H1 (cell line): ENCODE measurements around the gene ADAM23. TPM values are rescaled to one million over a fixed set of nuclear protein-coding genes. Genes with fewer than 3 reads are reported as not detected.

Experiments
- CEBPB ChIP-seq: IDR thresholded peaks from 2 replicates; pipeline ENCODE4 v1.6.1; 2012; ENCODE audit warnings: low read depth, low read length
- CHD2 ChIP-seq: IDR thresholded peaks from 2 replicates; pipeline ENCODE4 v1.6.1; 2012; ENCODE audit warnings: low read length, improper control_type of control experiment
- EGR1 ChIP-seq: IDR thresholded peaks from 2 replicates; pipeline ENCODE4 v1.6.1; 2011; ENCODE audit warnings: low read depth, low read length, borderline replicate concordance
- FOSL1 ChIP-seq: IDR thresholded peaks from 2 replicates; pipeline ENCODE4 v1.6.1; 2011; ENCODE audit warnings: mild to moderate bottlenecking, low read depth, low read length, moderate library complexity; ENCODE audit not compliant: insufficient read depth
- MAX ChIP-seq: IDR thresholded peaks from 2 replicates; pipeline ENCODE4 v1.6.1; 2012; ENCODE audit warnings: inconsistent platforms
- RFX5 ChIP-seq: IDR thresholded peaks from 2 replicates; pipeline ENCODE4 v1.6.1; 2011; ENCODE audit warnings: low read depth, low read length, improper control_type of control experiment, borderline replicate concordance
- TBP ChIP-seq: IDR thresholded peaks from 2 replicates; pipeline ENCODE4 v1.6.1; 2011; ENCODE audit warnings: low read depth, low read length, improper control_type of control experiment
- polyA plus RNA-seq, 7 experiments: library from polyadenylated mRNA; depleted of rRNA in 3 of 7; stranded (reverse) in 5 of 7; unstranded in 2 of 7; fragments of >200 nt in 5 of 7; fragments of 200-250 nt in 2 of 7; gene quantifications; 1 replicate in 5 of 7; 2 replicates in 1 of 7; 4 replicates in 1 of 7; pipeline versions ENCODE4 v1.2.1 to v1.2.3, GENCODE V29; 2011 to 2013; ENCODE audit warnings: missing spikeins in 2 of 7, mixed read lengths in 2 of 7
- total RNA-seq: library from RNA; stranded (reverse); fragmentation: NEBNext Ultra II Directional; extraction: Animal tissue kit (Norgen Biotek cat#: 25700); gene quantifications from 2 replicates; pipeline ENCODE4 v1.2.1, GENCODE V29; 2021

ADAM23 gene
- total and polyA plus RNA-seq, 2 of the 8 experiments (the other 6 are each of a cell fraction or from before 2014, with no cell fraction given), result 9.9 to 20.8 TPM

DNA sequence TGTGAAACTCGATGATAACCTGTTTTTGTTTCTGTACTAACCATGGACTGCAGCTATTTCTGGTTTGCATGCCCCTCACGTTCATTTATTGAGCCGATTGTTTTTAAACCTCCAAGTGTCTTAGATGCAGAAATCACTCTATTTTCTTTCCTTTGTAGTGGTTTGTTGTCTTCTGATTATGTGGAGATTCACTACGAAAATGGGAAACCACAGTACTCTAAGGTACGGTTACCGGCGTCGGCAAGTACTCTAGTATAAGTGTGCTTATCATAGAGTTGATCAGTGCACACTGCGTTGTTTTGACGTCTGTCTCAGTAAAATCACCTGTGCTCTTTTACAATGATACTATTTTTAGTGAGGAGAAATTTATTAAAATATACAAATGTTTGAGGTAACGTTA, 87.4 kb downstream of the ADAM23 start (continued):
- no peak for TF ChIP-seq FOSL1
- TF ChIP-seq CEBPB, result no peak
- no peak for TF ChIP-seq CHD2
- no peak for TF ChIP-seq MAX
- TF ChIP-seq RFX5, result no peak
- TF ChIP-seq TBP, result no peak
- TF ChIP-seq EGR1, result no peak
